GM12878 (cell line): ENCODE results near the gene AVEN. TPM values are rescaled to one million over a fixed set of nuclear protein-coding genes. Genes with fewer than 3 reads are reported as not detected.
A peak's percentile ranks its signal among the peaks of the same experiment; 100 is the strongest.

ENCODE experiments used
- ATAC-seq: fragments of 200-7000 bp; cut with Tn5 transposase; 3 replicates; pipeline ENCODE4 v1.9.1; 2020; ENCODE audit warnings: mild to moderate bottlenecking, moderate library complexity
- BruUV-seq: library from RNA; stranded (reverse); fragments of 400-500 nt; replicated peaks from 2 replicates; lab custom pipeline; 2021; lab: Mats Ljungman, UMichigan
- CTCF ChIA-PET: fragments of 300-600 bp; sonication (Branson Sonifier 250); formaldehyde crosslinking; extraction: SDS; loops from one replicate; lab custom pipeline; 2021; ENCODE audit warnings: inconsistent platforms; lab: Yijun Ruan, JAX
- POLR2A ChIA-PET: fragments of 350-600 bp; formaldehyde crosslinking; extraction: SDS; loops from one replicate; lab custom pipeline; 2021; ENCODE audit warnings: inconsistent platforms; lab: Charles Lee
- RAD21 ChIA-PET: fragments of 300-600 bp; sonication (Branson Sonifier 250); formaldehyde crosslinking; loops from one replicate; lab custom pipeline; 2023; ENCODE audit warnings: antibody characterized with exemption; ENCODE audit not compliant: unreplicated experiment; lab: Charles Lee
- SMC1A ChIA-PET: fragments of 300-600 bp; sonication (Branson Sonifier 250); formaldehyde crosslinking; loops from one replicate; lab custom pipeline; 2023; ENCODE audit not compliant: unreplicated experiment, uncharacterized antibody; lab: Charles Lee
- DNase-seq: peaks from one replicate; pipeline ENCODE4 v3.0.0-alpha.2; 2011; ENCODE audit warnings: low read depth, low spot score
- FAIRE-seq: peaks from 3 replicates; lab custom pipeline; 2011; peaks lifted over from hg19 to GRCh38; lab: Jason Lieb, UNC
- H2AFZ ChIP-seq: 2 replicates; pipeline ENCODE4 v1.6.0; 2011; ENCODE audit warnings: low read depth, low read length, control low read depth; ENCODE audit not compliant: control insufficient read depth
- H3K27ac ChIP-seq: 2 replicates; pipeline ENCODE4 v1.5.1; 2011; ENCODE audit warnings: control low read depth; ENCODE audit not compliant: control insufficient read depth, insufficient read depth
- H3K27me3 ChIP-seq, 2 experiments: replicated peaks in 1 of 2; 2 replicates each; pipeline versions ENCODE4 v1.6.0 to v1.6.1; 2011; ENCODE audit warnings: low read length in 1 of 2; ENCODE audit not compliant: control insufficient read depth in 2 of 2, insufficient read depth in 2 of 2
- H3K36me3 ChIP-seq, 2 experiments: 2 replicates each; pipeline ENCODE4 v1.5.1; 2011; ENCODE audit warnings: low read length in 1 of 2; ENCODE audit not compliant: control insufficient read depth in 2 of 2, insufficient read depth in 2 of 2
- H3K4me1 ChIP-seq: 2 replicates; pipeline ENCODE4 v1.6.1; 2011; ENCODE audit warnings: mild to moderate bottlenecking, low read length, moderate library complexity, mixed read lengths; ENCODE audit not compliant: control insufficient read depth, insufficient read depth
- H3K4me2 ChIP-seq: 2 replicates; pipeline ENCODE4 v1.6.0; 2011; ENCODE audit warnings: control low read depth; ENCODE audit not compliant: control insufficient read depth, insufficient read depth
- H3K4me3 ChIP-seq: fragments of 200-600 bp; sonication (generic); 2 replicates; pipeline ENCODE4 v1.5.1; 2016
- H3K79me2 ChIP-seq: 2 replicates; pipeline ENCODE4 v1.6.0; 2011; ENCODE audit warnings: low read length; ENCODE audit not compliant: control insufficient read depth, insufficient read depth
- H3K9ac ChIP-seq: 2 replicates; pipeline ENCODE4 v1.8.0; 2011; ENCODE audit warnings: low read length, control low read depth, mixed read lengths; ENCODE audit not compliant: control insufficient read depth, insufficient read depth
- H3K9me3 ChIP-seq: replicated peaks from 3 replicates; pipeline ENCODE4 v1.5.1; 2011; ENCODE audit warnings: mild to moderate bottlenecking, low read length; ENCODE audit not compliant: control insufficient read depth, insufficient read depth
- H4K20me1 ChIP-seq: 2 replicates; pipeline ENCODE4 v1.6.0; 2011; ENCODE audit not compliant: control insufficient read depth, insufficient read depth
- BHLHE40 ChIP-seq, 2 experiments: fragments of 450-650 bp in 1 of 2; IDR thresholded peaks; 2 replicates each; pipeline ENCODE4 v1.6.1; 2011 to 2017; ENCODE audit warnings: low read depth in 2 of 2, borderline replicate concordance in 1 of 2, improper control_type of control experiment in 1 of 2, low read length in 1 of 2, mild to moderate bottlenecking in 1 of 2
- EED ChIP-seq: sonication (generic); IDR thresholded peaks from 2 replicates; pipeline ENCODE4 v1.6.1; 2016; ENCODE audit warnings: antibody characterized with exemption, low read depth
- KDM1A ChIP-seq: fragments of 200-600 bp; sonication (generic); IDR thresholded peaks from 2 replicates; pipeline ENCODE4 v1.6.1; 2016; ENCODE audit warnings: borderline replicate concordance
- MTA2 ChIP-seq: fragments of 450-650 bp; IDR thresholded peaks from 2 replicates; pipeline ENCODE4 v1.6.1; 2016; ENCODE audit warnings: low read depth, mild to moderate bottlenecking, moderate library complexity
- MYC ChIP-seq: IDR thresholded peaks from 2 replicates; pipeline ENCODE4 v1.6.1; 2011; ENCODE audit warnings: mild to moderate bottlenecking, low read length, moderate library complexity, inconsistent platforms; ENCODE audit not compliant: insufficient read depth, insufficient replicate concordance, insufficient read length, severe bottlenecking
- PAX8 ChIP-seq: fragments of 450-650 bp; IDR thresholded peaks from 2 replicates; pipeline ENCODE4 v1.6.1; 2017; ENCODE audit warnings: mild to moderate bottlenecking, moderate library complexity
- RAD51 ChIP-seq: fragments of 450-650 bp; IDR thresholded peaks from 2 replicates; pipeline ENCODE4 v1.6.1; 2016; ENCODE audit warnings: moderate library complexity, mild to moderate bottlenecking, inconsistent platforms
- RUNX3 ChIP-seq: IDR thresholded peaks from 2 replicates; pipeline ENCODE4 v1.6.1; 2012; ENCODE audit warnings: low read length, inconsistent platforms
- TCF3 ChIP-seq: IDR thresholded peaks from 2 replicates; pipeline ENCODE4 v1.6.1; 2012; ENCODE audit warnings: low read depth, mild to moderate bottlenecking, low read length, borderline replicate concordance; ENCODE audit not compliant: insufficient read depth
- ZNF622 ChIP-seq: fragments of 450-650 bp; IDR thresholded peaks from 2 replicates; pipeline ENCODE4 v1.6.1; 2017; ENCODE audit warnings: mild to moderate bottlenecking, inconsistent platforms
- WGBS: methylation state at CpG from one replicate; pipeline ENCODE4 v1.1.6; 2016; ENCODE audit warnings: low lambda C conversion rate; ENCODE audit not compliant: insufficient replicate concordance, insufficient coverage; ENCODE audit errors: missing lambda C conversion rate; 5-methylcytosine and 5-hydroxymethylcytosine counted together
- in situ Hi-C: fragments of 300-500 bp; cut with MboI; formaldehyde crosslinking; loops from 9 replicates; pipeline ENCODE4 v1.14.3; 2018; ENCODE audit warnings: mixed read lengths
- intact Hi-C: fragments of 100-400 bp; cut with micrococcal nuclease; formaldehyde crosslinking; loops from one replicate; pipeline ENCODE4 v1.14.2; 2022; ENCODE audit not compliant: unreplicated experiment
- polyA plus RNA-seq, 11 experiments: library from polyadenylated mRNA; depleted of rRNA in 4 of 11; unstranded in 6 of 11; stranded (reverse) in 5 of 11; fragments of >200 nt; fragmentation: Nextera tagmentation in 4 of 11; fragmentation: Illumina TruSeq in 1 of 11; extraction: Ambion mirVana in 4 of 11; extraction: Trizol in 1 of 11; gene quantifications; 1 replicate in 1 of 11; 2 replicates in 10 of 11; pipeline versions ENCODE4 v1.2.1 to v1.2.3, GENCODE V29; 2011 to 2016; ENCODE audit warnings: inconsistent platforms in 2 of 11, missing spikeins in 2 of 11, low read depth in 1 of 11
- total RNA-seq, 4 experiments: library from RNA; depleted of rRNA in 3 of 4; stranded (reverse); fragments of >200 nt in 3 of 4; fragmentation: Illumina TruSeq in 1 of 4; extraction: Trizol in 1 of 4; gene quantifications; 2 replicates each; pipeline versions ENCODE4 v1.2.1 to v1.2.3, GENCODE V29; 2013 to 2021
- TF ChIP-seq, protein P1 (sequence below): fragments of 450-650 bp; IDR thresholded peaks from 2 replicates; pipeline ENCODE4 v1.6.1; 2017; ENCODE audit warnings: low read depth, mild to moderate bottlenecking, moderate library complexity

AVEN gene
- total and polyA plus RNA-seq, 10 of the 15 experiments (the other 5 are each of a cell fraction or from before 2014, with no cell fraction given): 1.4 to 15.1 (median 10.5) TPM

DNA sequence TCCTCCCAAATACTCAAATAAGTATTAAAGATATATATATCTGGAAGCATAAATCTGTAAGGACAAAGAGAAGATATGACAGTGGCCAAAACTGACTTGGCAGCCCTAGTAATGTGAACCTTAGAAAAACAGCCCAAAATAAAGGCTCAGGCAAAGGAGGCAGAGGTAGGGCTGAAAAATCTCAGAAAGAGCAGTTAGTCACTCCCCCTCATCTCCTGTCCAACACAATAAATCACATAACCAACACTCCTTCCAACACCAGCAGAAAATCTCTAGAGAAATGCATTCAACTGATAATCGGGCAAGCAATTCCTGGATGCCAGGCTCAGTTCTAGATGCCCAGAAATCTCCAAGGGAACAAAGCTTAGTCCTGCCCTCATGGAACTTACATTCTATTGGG, 92.9 kb downstream of the AVEN start:
- intact Hi-C loops (no loop called here), in situ Hi-C loops (no loop called here)
- ChIA-PET CTCF (no interaction called here), SMC1A (interaction anchor here (0.6 kb wide), 1 partner anchor 84 kb away, joined by 4 read pairs; no protein-coding TSS in a partner anchor), POLR2A (interaction anchor here (0.5 kb wide), 2 partner anchors 34 to 560 kb away, joined by 3 read pairs; no protein-coding TSS in a partner anchor), RAD21 (no interaction called here)
- ATAC-seq (no peak), DNase-seq (no peak), FAIRE-seq (no peak)
- TF ChIP-seq PAX8 (no peak), EED (no peak)
- Histone ChIP-seq H3K9me3 (no peaks in the 10 kb centered on the region), H2AFZ (no peak overlapping the region), H3K36me3 (no peaks in the 10 kb centered on the region), H3K9ac (no peak overlapping the region), H3K27me3 (no peaks in the 10 kb centered on the region), H3K4me3 (no peak overlapping the region), H3K4me2 (no peak overlapping the region), H3K27ac (no peak overlapping the region), H3K79me2 (no peaks in the 10 kb centered on the region), H3K4me1 (no peaks in the 10 kb centered on the region), H4K20me1 (no peaks in the 10 kb centered on the region)
- no TSS peak for BruUV-seq
- WGBS: 62% methylated on average over 1 of the region's 1 CpG

DNA sequence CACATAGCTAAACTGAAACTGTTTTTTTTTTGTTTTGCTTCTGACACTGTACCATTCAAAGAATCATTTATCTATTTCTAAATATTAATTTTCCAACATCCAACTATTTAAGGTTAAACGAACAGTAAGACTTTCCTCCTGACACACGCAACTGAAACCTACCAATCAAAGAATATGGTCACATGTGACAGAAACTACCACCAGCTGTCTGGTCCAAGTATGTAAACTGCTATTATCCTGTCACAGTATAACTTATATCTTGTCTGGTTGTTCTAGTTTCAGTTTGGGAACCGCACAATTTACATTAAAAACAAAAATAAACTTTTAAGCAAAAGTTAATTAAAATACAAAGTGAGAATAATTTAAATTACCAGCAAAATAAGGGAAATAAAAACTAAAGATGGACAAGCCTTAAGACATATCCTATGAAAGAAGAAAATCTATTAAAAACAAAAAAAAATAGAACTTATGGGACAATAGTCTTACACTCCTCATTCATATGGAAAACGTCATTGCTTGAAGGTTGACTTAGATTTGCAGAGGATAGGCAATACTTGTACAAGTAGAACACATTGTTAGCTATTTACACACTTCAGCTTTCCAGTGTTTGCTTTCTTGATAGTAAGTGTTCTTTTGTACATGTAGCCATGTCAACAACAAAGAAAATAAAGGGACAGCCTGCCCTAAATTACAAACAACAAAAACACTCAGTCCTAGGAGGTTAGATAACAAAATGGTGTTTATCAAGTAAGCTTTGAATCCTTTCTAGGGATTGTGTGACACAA, 97.5 kb downstream of the AVEN start:
- H2AFZ ChIP-seq: no peak overlapping the region
- H3K27me3 ChIP-seq: no peaks in the 10 kb centered on the region
- ATAC-seq (peak; percentile 69), DNase-seq (no peak), FAIRE-seq (peak; percentile 52)
- no TSS peak for BruUV-seq
- CTCF ChIA-PET: no interaction called here
- H3K4me1 ChIP-seq: peaks cover 4% of the 10 kb centered on the region; the same call in 1 of the 2 replicates
- RAD21 ChIA-PET: interaction anchor here (1.1 kb wide), 1 partner anchor 67 kb away, joined by 4 read pairs; no protein-coding TSS in a partner anchor
- SMC1A ChIA-PET: no interaction called here
- POLR2A ChIA-PET: no interaction called here
- 66% methylated on average over 4 of the region's 4 CpGs for WGBS
- H3K4me2 ChIP-seq: peak overlapping the region; percentile 22; the same call in 1 of the 2 replicates
- intact Hi-C loops: no loop called here
- no peak overlapping the region for H3K27ac ChIP-seq
- in situ Hi-C loops: no loop called here
- H3K4me3 ChIP-seq: no peak overlapping the region
- no peak overlapping the region for H3K9ac ChIP-seq
- H3K36me3 ChIP-seq: no peaks in the 10 kb centered on the region
- no peaks in the 10 kb centered on the region for H3K9me3 ChIP-seq
- H3K79me2 ChIP-seq: no peaks in the 10 kb centered on the region
- TF ChIP-seq MYC: no peak
- 0 out of 2 replicates have a peak, but pooled peaks have one; percentile 52 for TF ChIP-seq TCF3
- no peak for TF ChIP-seq KDM1A
- TF ChIP-seq RUNX3: peak; percentile 61
- TF ChIP-seq MTA2: peak; percentile 43; the same call in 1 of the 2 replicates
- TF ChIP-seq ZNF622: no peak
- TF ChIP-seq, protein P1, sequence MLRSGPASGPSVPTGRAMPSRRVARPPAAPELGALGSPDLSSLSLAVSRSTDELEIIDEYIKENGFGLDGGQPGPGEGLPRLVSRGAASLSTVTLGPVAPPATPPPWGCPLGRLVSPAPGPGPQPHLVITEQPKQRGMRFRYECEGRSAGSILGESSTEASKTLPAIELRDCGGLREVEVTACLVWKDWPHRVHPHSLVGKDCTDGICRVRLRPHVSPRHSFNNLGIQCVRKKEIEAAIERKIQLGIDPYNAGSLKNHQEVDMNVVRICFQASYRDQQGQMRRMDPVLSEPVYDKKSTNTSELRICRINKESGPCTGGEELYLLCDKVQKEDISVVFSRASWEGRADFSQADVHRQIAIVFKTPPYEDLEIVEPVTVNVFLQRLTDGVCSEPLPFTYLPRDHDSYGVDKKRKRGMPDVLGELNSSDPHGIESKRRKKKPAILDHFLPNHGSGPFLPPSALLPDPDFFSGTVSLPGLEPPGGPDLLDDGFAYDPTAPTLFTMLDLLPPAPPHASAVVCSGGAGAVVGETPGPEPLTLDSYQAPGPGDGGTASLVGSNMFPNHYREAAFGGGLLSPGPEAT: no peak
- TF ChIP-seq BHLHE40 (IDR thresholded peaks at IDR 0.05; ENCODE audit: borderline replicate concordance in 1 of 2, low read depth in 2 of 2, low read length in 1 of 2): peak; percentile 20 to 56; a peak in 2 of 4 replicates
- TF ChIP-seq RAD51: peak; percentile 26; the same call in 1 of the 2 replicates
- TF ChIP-seq, all 136 proteins: peak for 5
- no peaks in the 10 kb centered on the region for H4K20me1 ChIP-seq
